GM21528 (cell line): ENCODE data around the gene MEF2C.

Source experiments
- ATAC-seq: cut with Tn5 transposase; IDR thresholded peaks from one replicate; pipeline ENCODE4 v1.9.1; 2021; ENCODE audit warnings: mild to moderate bottlenecking, moderate library complexity; ENCODE audit not compliant: unreplicated experiment, low FRiP score

Gene MEF2C

DNA sequence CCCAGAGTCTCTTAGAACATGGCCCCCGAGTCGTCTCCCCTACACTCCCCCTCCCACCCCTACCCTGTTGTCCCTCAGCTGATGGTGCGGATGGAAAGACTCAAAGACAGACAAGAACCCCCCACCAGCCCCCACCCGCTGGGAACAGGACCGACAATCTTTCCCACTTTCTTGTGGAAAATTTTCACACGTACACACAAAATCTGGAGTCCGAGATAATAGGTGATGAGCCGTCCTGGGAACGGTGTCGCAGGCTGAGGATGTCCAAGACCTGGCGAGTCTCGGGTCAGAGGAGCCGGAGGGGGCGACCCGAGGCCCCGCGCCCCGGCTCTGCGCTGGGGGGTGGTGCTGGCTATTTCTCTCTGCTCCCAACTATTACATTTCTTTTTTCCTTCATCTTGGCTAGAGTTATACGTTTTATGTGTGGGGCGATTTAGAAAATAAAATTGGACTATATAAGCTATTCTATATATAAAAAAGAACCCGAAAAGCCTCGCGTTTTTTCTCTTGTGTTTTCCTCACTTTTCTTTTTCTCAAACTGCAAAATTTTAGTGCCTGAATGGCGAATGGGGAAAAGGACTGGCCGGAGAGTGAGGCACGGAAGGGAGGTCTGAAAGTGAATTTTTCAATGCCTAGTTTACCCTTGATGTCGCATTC lies 188.8 kb downstream of the MEF2C start:
- ATAC-seq, result no peak

- no peak for ATAC-seq
Observed at GRCh38 chr5:88693071-88693932, 189.7 kb downstream of the MEF2C start.

GRCh38 chr5:88691945-88692868 lies 190.8 kb downstream of the MEF2C start:
- no peak for ATAC-seq

DNA sequence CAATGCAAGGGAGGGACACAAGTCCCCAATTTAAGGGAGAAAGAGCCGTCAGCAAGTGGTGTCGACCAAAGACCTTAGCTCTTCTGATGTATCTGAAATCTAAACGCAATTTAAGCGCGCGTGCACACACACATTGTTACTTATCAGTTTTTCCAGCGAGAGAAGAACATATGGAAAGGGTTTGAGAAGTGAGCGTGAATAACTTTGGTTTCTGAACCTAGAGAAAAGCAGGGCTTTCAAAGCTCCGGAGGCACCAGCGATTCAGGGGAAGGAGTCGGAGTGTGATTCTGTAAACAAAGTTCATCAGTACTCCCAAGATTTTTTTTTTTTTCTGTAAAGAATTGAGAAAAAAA lies 191.8 kb downstream of the MEF2C start:
- peak; percentile 2 for ATAC-seq

DNA sequence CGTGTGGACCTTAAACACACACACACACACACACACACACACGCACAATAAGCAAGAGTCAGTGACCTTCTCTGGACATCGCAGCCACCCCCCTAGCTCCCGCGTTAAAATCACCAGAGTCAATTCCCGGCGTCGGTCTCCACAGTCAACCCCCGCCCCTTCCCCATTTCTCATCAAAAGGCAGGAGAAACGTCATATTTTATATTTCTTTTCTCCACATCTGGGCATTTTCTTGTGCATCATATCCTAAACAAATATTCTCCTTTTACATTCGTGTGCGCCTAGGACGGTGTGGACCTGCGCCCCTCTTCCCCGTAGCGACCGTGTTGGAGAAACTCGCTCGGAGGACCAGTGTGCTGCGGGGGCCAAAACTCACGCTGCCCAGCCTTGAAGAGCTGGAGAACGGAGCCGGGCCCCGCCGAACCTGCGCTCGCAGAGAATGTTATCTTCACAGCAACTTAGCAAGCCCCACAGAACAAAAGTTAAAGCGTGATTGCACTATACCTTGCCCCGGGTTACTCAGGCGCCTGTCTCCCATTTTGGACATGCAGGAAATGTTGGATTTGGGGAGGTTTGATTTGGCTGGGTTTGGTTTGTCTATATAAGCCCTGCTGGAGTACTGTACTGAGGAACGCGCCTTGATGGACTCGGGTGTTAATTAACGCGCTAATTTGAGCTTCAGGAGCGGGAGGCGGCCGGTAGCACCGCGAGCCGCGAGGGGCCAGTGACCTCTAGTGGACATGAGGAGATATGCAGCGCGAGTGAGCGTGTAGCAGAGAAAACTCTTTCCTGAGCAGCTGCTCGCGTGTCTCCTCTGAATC lies 192.4 kb downstream of the MEF2C start:
- ATAC-seq, result peak; percentile 83

- ATAC-seq, result no peak
Observed at GRCh38 chr5:88689668-88690408, 193.1 kb downstream of the MEF2C start.

- no peak for ATAC-seq
Observed at GRCh38 chr5:88688984-88689667, 193.9 kb downstream of the MEF2C start.

DNA sequence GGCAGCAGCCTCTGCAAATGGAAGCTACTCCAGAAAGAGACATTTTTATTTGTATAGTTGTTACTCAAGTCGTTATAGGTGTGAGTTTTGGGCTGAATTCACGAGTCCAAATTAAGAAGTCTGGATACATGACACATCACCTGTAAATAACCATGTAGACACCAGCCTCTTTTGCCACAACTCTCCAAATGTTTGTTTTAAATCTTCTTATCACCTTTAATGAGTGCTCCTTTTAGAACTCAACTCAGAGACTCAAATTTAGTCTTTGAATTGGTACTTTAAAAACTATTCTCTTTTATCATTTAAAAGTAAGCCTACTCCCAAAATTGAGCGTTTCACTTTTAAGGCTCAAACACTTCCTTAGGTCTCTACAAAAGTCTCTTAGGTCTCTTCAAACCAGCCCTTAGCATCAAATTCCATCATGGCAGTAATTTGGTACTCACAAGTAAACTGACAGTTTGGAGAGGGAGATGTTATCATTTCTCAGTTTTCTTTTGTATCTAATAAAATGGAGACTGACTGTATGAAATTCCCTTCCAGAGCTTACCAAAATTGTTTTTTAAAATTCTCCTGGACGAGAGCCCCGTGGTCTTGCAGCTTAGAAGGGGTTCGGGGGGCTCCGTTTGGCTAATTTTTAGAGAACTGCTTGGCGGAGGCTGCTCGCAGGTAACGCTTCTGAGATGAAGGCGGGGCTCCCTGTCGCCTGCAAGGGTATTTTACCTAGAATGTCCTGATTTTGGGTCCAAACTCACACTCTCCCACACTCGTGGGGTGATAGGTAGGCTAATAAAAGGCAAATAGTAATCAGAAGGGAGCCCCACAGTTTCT lies 194.6 kb downstream of the MEF2C start:
- ATAC-seq, result no peak

- no peak for ATAC-seq
Observed at GRCh38 chr5:88687373-88687911, 195.5 kb downstream of the MEF2C start.

DNA sequence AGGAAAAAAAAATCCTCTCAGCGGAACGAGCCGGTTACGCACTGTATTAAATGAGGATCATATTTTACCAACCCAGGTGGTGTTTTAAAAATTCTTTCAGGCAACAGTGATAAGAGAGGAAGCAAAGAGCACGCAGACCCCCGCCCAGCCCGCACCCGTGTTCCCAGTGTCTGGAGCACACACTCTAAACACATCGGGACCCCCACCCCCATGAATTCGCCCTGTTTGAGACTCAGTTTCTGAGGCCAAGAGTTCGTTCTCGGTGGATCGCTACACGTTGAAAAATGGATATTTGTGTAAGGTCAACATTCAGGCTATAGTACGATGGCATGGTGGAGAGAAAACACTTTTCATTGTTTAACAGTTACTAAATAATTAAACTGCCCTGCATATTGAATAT lies 196.3 kb downstream of the MEF2C start:
- no peak for ATAC-seq

GRCh38 chr5:88685591-88686541 lies 197.1 kb downstream of the MEF2C start:
- ATAC-seq, result no peak

GRCh38 chr5:88683506-88684135 lies 199.4 kb downstream of the MEF2C start:
- ATAC-seq, result no peak

GRCh38 chr5:88682881-88683361 lies 200.1 kb downstream of the MEF2C start:
- no peak for ATAC-seq

GRCh38 chr5:88682131-88682530 lies 200.9 kb downstream of the MEF2C start:
- no peak for ATAC-seq

DNA sequence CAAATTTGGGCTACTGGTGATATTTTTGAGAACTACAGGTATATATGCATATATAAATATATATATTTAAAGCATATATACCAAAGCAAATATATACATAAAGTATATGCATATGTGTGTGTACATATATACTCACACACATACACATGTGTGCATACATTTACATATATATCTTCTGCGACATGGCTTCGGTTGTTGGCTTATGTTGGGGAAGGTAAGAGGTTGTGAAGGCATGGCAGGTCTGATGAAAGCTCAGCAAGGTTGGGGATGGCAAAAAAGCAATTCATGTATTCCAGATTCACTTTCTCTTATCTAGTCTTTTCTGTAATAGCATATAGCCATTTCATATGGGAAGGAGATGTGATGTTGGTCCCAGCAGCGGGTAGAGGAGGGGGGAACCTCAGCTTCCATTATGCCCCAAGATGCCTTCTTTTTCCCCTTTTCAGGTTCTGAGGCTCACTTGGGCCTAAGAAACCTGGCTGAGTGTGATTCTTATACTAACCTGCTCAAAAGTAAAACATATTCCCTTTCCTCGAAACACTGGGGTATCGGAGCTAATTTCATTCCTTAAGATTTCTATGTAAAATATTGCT lies 201.7 kb downstream of the MEF2C start:
- ATAC-seq, result no peak
